VCaP (cell line): ENCODE results near the gene FIBCD1.

Experiments
- H3K27ac ChIP-seq: fragments of 450-650 bp; 2 replicates; pipeline ENCODE4 v1.5.1; 2017
- CTCF ChIP-seq: fragments of 450-650 bp; conservative IDR thresholded peaks from 2 replicates; pipeline ENCODE4 v1.5.1; 2017; ENCODE audit warnings: mild to moderate bottlenecking, moderate library complexity

The FIBCD1 gene

GRCh38 chr9:130893341-130894101, 45.5 kb downstream of the FIBCD1 start:
- peak; percentile 88 for TF ChIP-seq CTCF
- peak overlapping the region; percentile 91 for H3K27ac ChIP-seq

- H3K27ac ChIP-seq, result peak overlapping the region; percentile 91
- TF ChIP-seq CTCF, result no peak
These were observed 46.4 kb downstream of the FIBCD1 start for GRCh38 chr9:130892477-130893304.

GRCh38 chr9:130891688-130892476, 47.2 kb downstream of the FIBCD1 start:
- TF ChIP-seq CTCF, result no peak
- peak overlapping the region; percentile 91 for H3K27ac ChIP-seq

GRCh38 chr9:130890870-130891687, 48.0 kb downstream of the FIBCD1 start:
- TF ChIP-seq CTCF, result no peak
- no peak overlapping the region for H3K27ac ChIP-seq

- H3K27ac ChIP-seq, result no peak overlapping the region
- no peak for TF ChIP-seq CTCF
These were observed 48.9 kb downstream of the FIBCD1 start for GRCh38 chr9:130890124-130890523.

- H3K27ac ChIP-seq, result no peak overlapping the region
- TF ChIP-seq CTCF, result no peak
These were observed 50.7 kb downstream of the FIBCD1 start for GRCh38 chr9:130888146-130888885.
